Testis (tissue), 2 donors: ENCODE data around the gene CTPS2.

Experiments used
- POLR2A ChIP-seq: fragments of 450-650 bp; IDR thresholded peaks from one replicate; pipeline ENCODE4 v1.6.1; 2017; ENCODE audit warnings: antibody characterized with exemption, mild to moderate bottlenecking, moderate library complexity
- TF ChIP-seq, protein P1 (sequence below), 3 experiments: fragments of 450-650 bp in 2 of 3; fragments of 200-600 bp in 1 of 3; sonication (generic) in 1 of 3; IDR thresholded peaks; one replicate each; pipeline ENCODE4 v1.5.1; 2016 to 2019; ENCODE audit warnings: antibody characterized with exemption in 3 of 3, mild to moderate bottlenecking in 2 of 3, moderate library complexity in 1 of 3

DNA sequence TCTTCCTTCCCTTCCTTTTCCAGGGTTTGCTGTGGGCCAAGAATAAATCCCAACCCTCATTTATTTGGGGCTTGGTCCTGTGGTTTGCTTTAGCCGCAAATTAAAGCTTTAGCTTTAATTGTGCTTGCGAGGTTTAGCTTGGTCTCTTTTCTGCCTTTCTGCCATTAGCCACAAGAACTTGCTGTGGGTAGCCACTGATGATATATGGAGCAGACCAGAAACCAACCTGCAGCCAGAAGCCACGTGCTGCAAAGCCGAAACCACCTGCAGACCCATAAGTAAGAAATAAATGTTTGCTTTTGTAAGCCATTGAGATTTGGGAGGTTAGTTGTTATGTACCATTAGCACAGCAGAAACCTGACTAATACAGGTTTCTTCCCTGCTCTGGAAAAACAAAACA, 152.3 kb downstream of the CTPS2 start:
- TF ChIP-seq, protein P1, sequence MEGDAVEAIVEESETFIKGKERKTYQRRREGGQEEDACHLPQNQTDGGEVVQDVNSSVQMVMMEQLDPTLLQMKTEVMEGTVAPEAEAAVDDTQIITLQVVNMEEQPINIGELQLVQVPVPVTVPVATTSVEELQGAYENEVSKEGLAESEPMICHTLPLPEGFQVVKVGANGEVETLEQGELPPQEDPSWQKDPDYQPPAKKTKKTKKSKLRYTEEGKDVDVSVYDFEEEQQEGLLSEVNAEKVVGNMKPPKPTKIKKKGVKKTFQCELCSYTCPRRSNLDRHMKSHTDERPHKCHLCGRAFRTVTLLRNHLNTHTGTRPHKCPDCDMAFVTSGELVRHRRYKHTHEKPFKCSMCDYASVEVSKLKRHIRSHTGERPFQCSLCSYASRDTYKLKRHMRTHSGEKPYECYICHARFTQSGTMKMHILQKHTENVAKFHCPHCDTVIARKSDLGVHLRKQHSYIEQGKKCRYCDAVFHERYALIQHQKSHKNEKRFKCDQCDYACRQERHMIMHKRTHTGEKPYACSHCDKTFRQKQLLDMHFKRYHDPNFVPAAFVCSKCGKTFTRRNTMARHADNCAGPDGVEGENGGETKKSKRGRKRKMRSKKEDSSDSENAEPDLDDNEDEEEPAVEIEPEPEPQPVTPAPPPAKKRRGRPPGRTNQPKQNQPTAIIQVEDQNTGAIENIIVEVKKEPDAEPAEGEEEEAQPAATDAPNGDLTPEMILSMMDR (IDR thresholded peaks at IDR 0.05), result no peak
- TF ChIP-seq POLR2A, result no peak
